IPS DF 4.7 (cell line): Measurements from ENCODE around the gene CHST11.

Experiments used
- DNase-seq: peaks from one replicate; pipeline ENCODE4 v3.0.0-alpha.2; 2013; ENCODE audit warnings: low spot score; ENCODE audit errors: extremely low read depth

The CHST11 gene

GRCh38 chr12:104480826-104481440 is 24.2 kb downstream of the CHST11 start:
- no peak for DNase-seq

- no peak for DNase-seq
Measured at GRCh38 chr12:104482113-104482512, 25.4 kb downstream of the CHST11 start.

- DNase-seq: no peak
Measured at GRCh38 chr12:104482748-104483147, 26.0 kb downstream of the CHST11 start.

DNA sequence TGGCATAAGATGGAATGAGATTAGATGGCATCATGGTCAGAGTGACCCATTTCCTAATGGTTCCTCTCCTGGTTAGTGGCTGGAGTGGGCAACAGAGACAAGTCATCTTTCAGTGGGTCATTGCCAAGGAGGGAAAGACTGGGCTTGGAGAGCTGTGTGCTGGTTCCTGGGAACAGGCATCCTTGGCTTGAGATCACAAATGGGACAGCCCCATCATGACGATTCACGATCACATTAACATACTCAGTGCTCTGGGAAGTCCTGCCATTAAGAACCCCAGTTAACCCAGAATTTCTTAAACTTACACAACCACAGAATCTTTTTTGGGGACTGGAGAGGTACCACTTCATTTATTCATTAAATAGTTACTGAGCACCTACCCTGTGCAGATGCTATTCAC is 27.3 kb downstream of the CHST11 start:
- no peak for DNase-seq

- no peak for DNase-seq
Measured at GRCh38 chr12:104485651-104486362, 29.1 kb downstream of the CHST11 start.

GRCh38 chr12:104486363-104486750 is 29.6 kb downstream of the CHST11 start:
- no peak for DNase-seq

DNA sequence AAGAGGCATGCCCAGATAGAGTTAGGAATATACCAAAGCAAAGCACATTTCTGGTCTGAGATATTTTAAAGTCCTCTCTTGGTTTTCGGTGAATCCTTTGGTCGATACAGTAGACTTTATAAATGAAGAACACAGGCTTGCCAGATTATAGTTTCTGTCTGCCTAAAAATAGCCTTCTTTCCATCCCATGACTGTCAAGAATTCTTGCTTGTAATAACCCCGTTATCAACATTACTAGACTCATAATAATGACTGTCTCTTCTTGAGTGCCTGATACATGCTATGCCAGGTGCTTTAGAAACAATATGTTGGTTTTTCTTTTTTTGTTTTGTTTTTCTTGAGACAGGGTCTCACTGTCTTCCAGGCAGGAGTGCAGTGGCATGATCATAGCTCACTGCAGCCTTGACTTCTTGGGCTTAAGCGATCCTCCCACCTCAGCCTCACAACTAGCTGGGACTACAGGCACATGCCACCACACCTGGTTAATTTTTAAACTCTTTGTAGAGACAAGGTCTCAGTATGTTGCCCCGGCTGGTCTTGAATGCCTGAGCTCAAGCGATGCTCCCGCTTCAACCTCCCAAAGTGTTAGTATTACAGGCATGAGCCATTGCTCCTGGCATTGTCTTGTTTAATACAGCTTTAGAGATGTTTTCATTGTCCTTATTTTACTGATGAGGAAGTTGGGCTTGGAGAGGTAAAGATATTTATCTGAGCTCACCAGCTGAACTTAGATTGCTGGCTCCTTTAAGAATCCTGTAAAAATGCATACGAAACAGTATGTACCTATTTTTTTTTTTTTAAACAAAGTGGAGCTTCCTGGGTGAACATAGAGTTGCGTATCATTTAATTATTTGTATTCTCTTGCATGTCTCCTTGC is 30.4 kb downstream of the CHST11 start:
- DNase-seq: no peak

DNA sequence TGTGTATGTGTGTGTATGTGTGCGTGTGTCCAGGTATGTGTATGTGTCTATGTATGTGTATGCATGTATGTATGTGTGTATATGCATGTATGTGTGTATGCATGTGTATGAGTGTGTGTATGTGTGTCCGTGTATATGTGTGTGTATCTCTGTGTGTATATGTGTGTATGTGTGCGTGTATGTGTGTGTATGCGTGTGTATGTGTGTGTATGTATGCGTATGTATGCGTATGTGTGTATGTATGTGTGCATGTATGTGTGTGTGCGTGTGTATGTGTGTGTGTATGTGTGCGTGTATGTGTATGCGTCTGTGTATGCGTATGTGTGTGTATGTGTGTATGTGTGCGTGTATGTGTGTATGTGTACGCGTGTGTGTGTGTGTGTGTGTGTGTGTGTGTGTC is 31.6 kb downstream of the CHST11 start:
- DNase-seq: no peak

GRCh38 chr12:104490186-104490585 is 33.4 kb downstream of the CHST11 start:
- no peak for DNase-seq

- DNase-seq: no peak
Measured at GRCh38 chr12:104490850-104491249, 34.1 kb downstream of the CHST11 start.

- no peak for DNase-seq
Measured at GRCh38 chr12:104493496-104493895, 36.7 kb downstream of the CHST11 start.

DNA sequence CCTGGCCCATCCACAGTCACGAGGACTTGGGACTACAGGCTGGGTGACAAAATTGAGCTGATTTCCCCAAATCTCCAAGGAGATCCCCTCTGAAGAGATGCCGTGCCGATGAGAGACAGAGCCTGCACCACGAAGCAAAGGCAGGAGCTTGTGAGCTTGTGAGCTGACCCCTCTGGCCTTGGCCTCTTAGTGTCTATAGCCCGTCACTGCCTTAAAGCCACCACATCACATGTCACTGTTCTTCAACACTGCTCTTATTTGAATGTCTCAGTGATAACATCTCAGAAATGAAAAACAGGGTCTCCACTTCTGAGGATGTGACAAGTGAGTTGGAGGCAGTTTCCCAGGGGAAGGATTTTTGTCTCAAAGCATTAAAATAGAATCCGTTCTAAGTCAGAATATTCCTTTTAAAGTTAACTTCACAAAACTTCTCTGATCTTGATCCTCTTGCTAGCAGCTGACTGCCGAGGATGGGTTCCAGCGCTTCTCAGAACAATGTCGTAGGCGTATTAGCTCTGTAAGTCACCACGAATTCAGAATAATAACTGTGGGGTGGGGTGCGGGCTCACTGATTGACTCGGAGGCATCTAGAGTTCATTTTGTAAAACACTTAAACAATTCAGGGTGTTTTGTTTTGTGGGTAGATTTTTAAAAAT is 37.5 kb downstream of the CHST11 start:
- DNase-seq: no peak

DNA sequence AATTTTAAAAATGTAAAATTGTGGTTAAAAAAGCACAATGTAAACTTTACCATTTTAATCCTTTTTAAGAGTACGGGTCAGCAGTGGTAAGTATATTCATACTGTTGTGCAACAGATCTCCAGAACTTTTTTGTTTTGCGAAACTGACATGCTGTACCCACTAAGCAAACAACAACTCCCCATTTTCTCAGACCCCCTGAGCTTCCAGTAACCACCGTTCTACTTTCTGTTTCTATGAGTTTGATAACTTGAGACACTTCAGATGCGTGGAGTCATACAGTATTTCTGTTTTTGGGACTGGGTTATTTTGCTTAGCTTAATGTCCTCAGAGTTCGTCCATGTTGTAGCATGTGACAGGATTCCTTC is 38.0 kb downstream of the CHST11 start:
- DNase-seq: no peak

DNA sequence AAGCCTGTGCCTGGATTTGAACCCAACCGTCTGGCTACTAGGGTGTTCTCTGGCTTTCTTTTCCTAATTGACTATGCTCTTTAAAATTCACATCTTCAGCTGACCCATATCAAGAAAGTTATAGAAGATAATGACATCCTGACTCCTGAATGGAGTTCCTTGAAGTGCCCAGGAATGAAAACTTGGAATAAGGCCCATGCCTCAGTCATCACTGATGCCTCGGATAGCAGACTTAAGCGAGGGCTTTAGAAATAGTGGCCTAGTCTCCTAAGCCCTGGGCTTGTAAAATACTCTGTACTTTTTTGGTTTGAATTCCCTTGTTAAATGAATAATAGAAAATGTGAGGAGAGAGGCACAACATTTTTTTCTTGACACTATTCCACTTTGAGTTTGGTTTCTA is 39.0 kb downstream of the CHST11 start:
- DNase-seq: no peak

- DNase-seq: no peak
Measured at GRCh38 chr12:104496336-104496735, 39.6 kb downstream of the CHST11 start.

GRCh38 chr12:104498211-104498801 is 41.6 kb downstream of the CHST11 start:
- DNase-seq: no peak

- DNase-seq: no peak
Measured at GRCh38 chr12:104499668-104500332, 43.1 kb downstream of the CHST11 start.

GRCh38 chr12:104501115-104501514 is 44.4 kb downstream of the CHST11 start:
- DNase-seq: no peak

GRCh38 chr12:104501660-104502059 is 44.9 kb downstream of the CHST11 start:
- no peak for DNase-seq

DNA sequence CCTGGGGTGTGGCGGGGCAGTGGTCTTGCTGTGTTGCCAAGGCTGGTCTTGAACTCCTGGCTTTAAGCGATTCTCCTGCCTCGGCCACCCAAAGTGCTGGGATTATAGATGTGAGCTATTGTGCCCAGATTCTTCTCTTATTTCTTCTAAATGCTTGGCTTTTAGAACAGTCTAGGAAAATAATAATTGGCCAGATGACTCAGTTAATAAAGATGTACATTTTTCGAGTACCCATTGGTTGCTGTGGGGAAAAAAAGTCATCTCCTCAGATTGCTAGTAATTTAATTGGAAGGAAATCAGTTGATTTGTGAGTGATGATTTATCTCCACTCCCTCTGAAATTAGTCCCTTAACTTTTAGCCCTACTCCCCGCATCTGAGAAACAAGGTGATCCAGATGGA is 45.5 kb downstream of the CHST11 start:
- DNase-seq: no peak

DNA sequence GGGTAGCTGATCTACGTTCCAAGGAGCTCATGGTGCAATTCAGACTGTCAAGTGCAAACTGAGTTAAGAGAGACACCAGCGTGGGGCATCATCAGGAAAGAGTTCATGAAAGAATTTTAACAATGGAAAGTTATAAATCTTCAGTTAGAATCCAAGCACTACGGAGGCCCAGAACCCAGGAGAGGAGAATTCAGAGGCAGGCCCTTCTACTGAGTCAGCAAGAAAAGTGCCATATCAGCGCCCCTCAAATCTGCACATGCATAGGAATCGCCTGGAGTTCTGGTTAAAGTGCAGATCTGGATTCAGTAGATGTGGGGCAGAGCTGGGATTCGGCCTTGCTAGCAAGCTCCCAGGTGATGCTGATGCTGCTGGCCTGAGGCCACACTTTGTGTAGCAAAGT is 45.9 kb downstream of the CHST11 start:
- no peak for DNase-seq
